ENCODE data around the gene CAMK1D. TPM values are rescaled to one million over a fixed set of nuclear protein-coding genes. Genes with fewer than 3 reads are reported as not detected.

The CAMK1D gene
- total RNA-seq, 1 donor from 2014 or later, result 7.6 TPM

GRCh38 chr10:12484002-12484918 lies 134.9 kb downstream of the CAMK1D start:
- DNase-seq (ENCODE audit: low spot score in 2 of 2, unreplicated experiment in 2 of 2), result no peak
- Mint-ChIP-seq H3K4me1 (peaks cover 21% of the 10 kb centered on the region), H3K36me3 (no peaks in the 10 kb centered on the region), H3K27me3 (ENCODE audit: low read depth) (peaks cover 12% of the 10 kb centered on the region), H3K4me3 (no peak overlapping the region), H3K27ac (no peak overlapping the region), H3K9me3 (peaks cover 8% of the 10 kb centered on the region)
- no peak for TF ChIP-seq CTCF (IDR thresholded peaks at IDR 0.05; ENCODE audit: unreplicated experiment)

DNA sequence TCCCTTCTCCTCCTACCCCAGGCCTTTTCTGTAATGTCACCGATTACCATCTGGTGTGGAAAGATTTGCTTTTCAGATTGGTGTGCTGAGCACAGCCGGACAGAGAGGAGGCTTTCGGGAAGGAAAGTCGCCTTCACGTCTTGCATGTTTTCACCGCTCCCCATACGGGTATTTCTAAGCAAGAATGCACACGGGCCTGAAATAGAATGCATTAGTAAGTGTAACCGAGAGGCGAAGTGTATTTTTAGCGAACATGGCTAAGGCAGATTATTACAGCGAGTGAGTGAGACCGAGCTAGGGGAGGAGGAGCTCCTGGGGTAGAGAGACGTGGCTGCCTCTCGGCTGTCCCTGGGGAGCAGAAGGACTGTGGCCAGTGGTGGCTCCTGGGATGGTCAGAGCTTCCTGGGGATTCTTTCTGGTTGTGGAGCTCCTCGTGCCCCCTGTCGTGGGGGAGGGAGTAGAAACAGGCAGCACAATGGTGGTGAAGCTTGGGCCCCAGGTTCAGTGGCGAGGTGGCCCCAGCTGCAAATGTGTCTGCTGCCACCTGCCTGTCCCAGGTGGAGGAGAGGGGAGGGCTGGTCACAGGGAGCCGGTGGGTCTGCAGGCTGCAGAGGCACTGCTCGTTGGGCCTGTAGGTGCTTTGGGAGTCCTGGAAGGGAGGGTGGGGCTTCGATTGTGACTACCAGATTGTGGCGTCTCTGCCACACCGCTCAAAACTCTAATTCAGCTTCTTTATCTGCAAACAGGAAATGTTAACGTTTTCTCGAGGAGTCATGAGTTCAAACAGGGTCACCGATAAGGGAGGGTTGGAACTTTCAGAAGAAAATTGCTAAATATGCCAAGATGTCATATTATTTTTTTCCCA lies 135.8 kb downstream of the CAMK1D start:
- no peak for TF ChIP-seq CTCF (IDR thresholded peaks at IDR 0.05; ENCODE audit: unreplicated experiment)
- peaks cover 25% of the 10 kb centered on the region for H3K4me1 Mint-ChIP-seq
- peaks cover 19% of the 10 kb centered on the region for H3K27me3 Mint-ChIP-seq (ENCODE audit: low read depth)
- no peak overlapping the region for H3K4me3 Mint-ChIP-seq
- peaks cover 8% of the 10 kb centered on the region for H3K9me3 Mint-ChIP-seq
- H3K27ac Mint-ChIP-seq, result no peak overlapping the region
- no peaks in the 10 kb centered on the region for H3K36me3 Mint-ChIP-seq
- DNase-seq (ENCODE audit: low spot score in 2 of 2, unreplicated experiment in 2 of 2), result no peak

- Mint-ChIP-seq H3K4me1 (peaks cover 24% of the 10 kb centered on the region), H3K9me3 (no peaks in the 10 kb centered on the region), H3K27ac (no peak overlapping the region), H3K36me3 (no peaks in the 10 kb centered on the region), H3K4me3 (no peak overlapping the region), H3K27me3 (ENCODE audit: low read depth) (peaks cover 22% of the 10 kb centered on the region)
- TF ChIP-seq CTCF (IDR thresholded peaks at IDR 0.05; ENCODE audit: unreplicated experiment), result no peak
- no peak for DNase-seq (ENCODE audit: low spot score in 2 of 2, unreplicated experiment in 2 of 2)
Measured at GRCh38 chr10:12487366-12487765, 138.0 kb downstream of the CAMK1D start.

DNA sequence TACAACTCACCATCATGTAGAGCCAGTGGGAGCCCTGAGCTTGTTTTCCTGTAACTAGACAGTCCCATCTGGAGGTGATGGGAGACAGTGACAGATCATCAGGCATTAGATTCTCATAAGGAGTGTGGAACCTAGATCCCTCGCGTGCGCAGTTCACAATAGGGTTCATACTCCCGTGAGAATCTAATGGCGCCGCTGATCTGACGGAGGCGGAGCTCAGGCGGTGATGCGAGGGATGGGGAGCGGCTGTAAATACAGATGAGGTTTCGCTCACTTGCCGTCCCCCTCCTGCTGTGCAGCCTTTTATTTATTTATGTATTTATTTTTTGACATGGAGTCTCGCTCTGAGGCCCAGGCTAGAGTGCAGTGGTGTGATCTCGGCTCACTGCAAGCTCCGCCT lies 139.3 kb downstream of the CAMK1D start:
- Mint-ChIP-seq H3K4me1 (peaks cover 18% of the 10 kb centered on the region), H3K4me3 (no peak overlapping the region), H3K27me3 (ENCODE audit: low read depth) (peaks cover 26% of the 10 kb centered on the region), H3K9me3 (no peaks in the 10 kb centered on the region), H3K27ac (no peak overlapping the region), H3K36me3 (no peaks in the 10 kb centered on the region)
- no peak for TF ChIP-seq CTCF (IDR thresholded peaks at IDR 0.05; ENCODE audit: unreplicated experiment)
- DNase-seq (ENCODE audit: low spot score in 2 of 2, unreplicated experiment in 2 of 2), result no peak

GRCh38 chr10:12489357-12489756 lies 140.0 kb downstream of the CAMK1D start:
- Mint-ChIP-seq H3K27ac (no peak overlapping the region), H3K4me3 (no peak overlapping the region), H3K36me3 (no peaks in the 10 kb centered on the region), H3K27me3 (ENCODE audit: low read depth) (peaks cover 26% of the 10 kb centered on the region), H3K4me1 (peaks cover 15% of the 10 kb centered on the region), H3K9me3 (no peaks in the 10 kb centered on the region)
- no peak for TF ChIP-seq CTCF (IDR thresholded peaks at IDR 0.05; ENCODE audit: unreplicated experiment)
- no peak for DNase-seq (ENCODE audit: low spot score in 2 of 2, unreplicated experiment in 2 of 2)

Measured in mesothelial cell of epicardium (in vitro differentiated cells).